Stimulated activated CD8-positive, alpha-beta memory T cell treated with anti-CD3 and anti-CD28 coated beads, Interleukin-15, amount 100 ng/mL, for 1 hour (primary cell): ENCODE results near the gene FBXL17.

ENCODE experiments used
- DNase-seq: peaks from one replicate; pipeline ENCODE4 v3.0.0-alpha.2; 2020; ENCODE audit warnings: low read depth

The FBXL17 gene

DNA sequence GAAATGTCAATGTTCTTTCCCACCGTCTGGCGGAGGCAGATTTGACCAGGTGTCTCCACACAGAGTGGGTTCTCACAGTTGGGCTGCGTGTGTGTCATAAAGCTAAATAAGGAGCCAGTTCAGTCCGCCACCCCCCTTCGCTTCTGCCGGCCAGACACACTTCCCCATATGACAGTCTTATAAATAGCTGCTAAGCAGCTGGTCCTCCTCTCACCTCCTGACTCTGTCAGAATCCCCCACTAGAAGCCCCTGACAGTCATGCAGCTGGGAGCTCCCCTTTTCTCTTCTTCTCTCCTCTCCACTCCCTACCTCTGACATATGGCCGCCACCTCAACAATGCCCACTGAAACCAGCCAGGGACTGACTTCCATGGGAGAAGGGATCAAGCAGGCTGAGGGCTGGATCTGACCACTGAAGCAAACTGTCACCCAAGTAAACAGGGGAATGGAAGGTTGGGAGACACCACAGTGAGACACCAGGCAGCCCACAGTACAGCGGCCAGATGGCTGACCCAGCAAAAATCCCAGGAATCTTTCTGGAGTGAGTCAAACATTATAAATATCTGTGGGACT is 569.2 kb downstream of the FBXL17 start:
- DNase-seq: no peak

DNA sequence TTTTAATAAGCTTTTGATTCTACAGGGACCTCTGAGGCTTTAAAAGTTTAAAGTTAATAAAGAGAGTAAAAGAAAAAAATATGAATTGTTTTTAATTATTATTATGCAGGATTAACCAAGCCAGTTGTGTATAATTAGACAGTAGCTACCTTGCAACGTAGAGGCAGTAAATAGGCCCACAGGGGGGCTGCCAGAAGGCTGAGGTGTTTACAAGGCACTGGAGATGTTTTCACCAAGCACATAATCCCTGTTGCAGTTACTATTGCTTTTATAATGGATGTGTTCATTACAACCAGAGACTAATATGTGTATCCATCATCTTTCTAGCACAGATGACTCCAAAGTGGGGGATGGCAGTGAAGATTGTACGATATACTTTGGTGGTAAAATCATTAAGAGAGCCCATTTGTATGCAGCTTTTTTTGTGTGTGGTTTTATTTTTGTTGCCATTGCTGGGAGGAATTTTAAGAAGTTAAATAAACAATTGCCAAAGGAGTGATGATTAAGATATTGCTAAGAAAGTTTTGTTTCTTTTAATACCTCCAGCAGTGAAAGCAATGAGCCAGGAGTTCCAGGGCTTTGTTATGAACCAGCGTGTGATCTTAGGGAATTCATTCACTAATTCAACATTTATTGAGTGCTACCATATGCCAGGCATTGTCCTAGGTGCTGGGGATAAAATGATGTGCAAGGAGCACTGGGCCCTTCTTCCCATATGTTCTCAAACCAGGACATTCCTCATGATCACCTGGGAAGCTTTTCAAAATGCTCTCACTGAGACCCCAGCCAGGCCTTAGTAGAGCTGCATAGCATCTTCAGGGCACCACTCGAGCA is 572.5 kb downstream of the FBXL17 start:
- DNase-seq: no peak
